ENCODE measurements around the gene AGAP3.

- TF ChIP-seq ELF1 (IDR thresholded peaks at IDR 0.05; ENCODE audit: borderline replicate concordance, low read depth) (no peak), CTCF (IDR thresholded peaks at IDR 0.05 in 2 of 3, conservative IDR thresholded peaks at IDR 0.05 in 1 of 3; ENCODE audit: borderline replicate concordance in 1 of 3, insufficient read depth in 1 of 3, low read depth in 2 of 3, low read length in 2 of 3) (0 out of 6 replicates have a peak, but pooled peaks of 1 of the 3 experiments have one; percentile 6), ATF3 (IDR thresholded peaks at IDR 0.05) (no peak), POLR2A (IDR thresholded peaks at IDR 0.05; ENCODE audit: borderline replicate concordance, extremely low read depth, insufficient read depth, insufficient read length) (no peak), JUND (IDR thresholded peaks at IDR 0.05) (no peak), REST (IDR thresholded peaks at IDR 0.05; ENCODE audit: low read depth) (no peak)
Observed at GRCh38 chr7:151142686-151143040, 56.4 kb downstream of the AGAP3 start.
